ENCODE data around the gene SH3BP5L.

The SH3BP5L gene

GRCh38 chr1:248782416-248783141 lies 43.1 kb downstream of the SH3BP5L start:
- no peak for DNase-seq (ENCODE audit: low read depth in 1 of 2, low spot score in 1 of 2)

GRCh38 chr1:248779350-248779749 lies 46.4 kb downstream of the SH3BP5L start:
- DNase-seq (ENCODE audit: low read depth in 1 of 2, low spot score in 1 of 2) = no peak

GRCh38 chr1:248778906-248779305 lies 46.8 kb downstream of the SH3BP5L start:
- DNase-seq (ENCODE audit: low read depth in 1 of 2, low spot score in 1 of 2) = no peak

GRCh38 chr1:248776991-248777390 lies 48.7 kb downstream of the SH3BP5L start:
- DNase-seq (ENCODE audit: low read depth in 1 of 2, low spot score in 1 of 2) = no peak

GRCh38 chr1:248775441-248775840 lies 50.3 kb downstream of the SH3BP5L start:
- DNase-seq (ENCODE audit: low read depth in 1 of 2, low spot score in 1 of 2) = no peak
